Ovary (tissue), 3 donors: ENCODE measurements around the gene THOC7.

Experiments used
- EP300 ChIP-seq: sonication (generic); formaldehyde crosslinking; IDR thresholded peaks from one replicate; pipeline ENCODE4 v1.6.1; 2017; ENCODE audit warnings: antibody characterized with exemption
- POLR2A ChIP-seq: fragments of 450-650 bp; IDR thresholded peaks from one replicate; pipeline ENCODE4 v1.6.1; 2017; ENCODE audit warnings: antibody characterized with exemption, mild to moderate bottlenecking, moderate library complexity
- TF ChIP-seq, protein P1 (sequence below), 3 donors: fragments of 450-650 bp in 2 of 3; fragments of 200-600 bp in 1 of 3; IDR thresholded peaks; one replicate each; pipeline versions ENCODE4 v1.5.1 to v1.8.0; 2016 to 2022; ENCODE audit warnings: antibody characterized with exemption in 3 of 3, mild to moderate bottlenecking in 1 of 3
- donor health status: DM: no; HTN: no; CAD: no.

DNA sequence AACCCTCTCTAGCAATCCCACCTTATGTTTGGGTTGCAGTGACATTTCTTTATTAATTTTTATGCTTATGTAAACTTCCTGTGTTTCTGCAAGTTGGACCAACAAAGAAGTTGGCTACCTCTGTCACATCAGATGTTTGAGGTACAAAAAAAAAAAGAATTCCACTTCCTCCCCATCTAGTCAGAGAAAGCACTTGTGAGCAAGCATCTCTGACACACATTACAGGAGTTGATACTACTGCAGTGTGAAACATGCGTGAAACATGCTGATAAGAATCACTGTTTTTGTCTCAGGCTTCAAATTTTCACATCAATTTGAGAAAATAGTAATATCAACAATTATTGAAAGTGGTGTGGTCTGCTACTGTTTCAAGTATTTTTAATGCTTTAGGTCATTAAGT lies 47.3 kb upstream of the THOC7 start:
- TF ChIP-seq, protein P1, sequence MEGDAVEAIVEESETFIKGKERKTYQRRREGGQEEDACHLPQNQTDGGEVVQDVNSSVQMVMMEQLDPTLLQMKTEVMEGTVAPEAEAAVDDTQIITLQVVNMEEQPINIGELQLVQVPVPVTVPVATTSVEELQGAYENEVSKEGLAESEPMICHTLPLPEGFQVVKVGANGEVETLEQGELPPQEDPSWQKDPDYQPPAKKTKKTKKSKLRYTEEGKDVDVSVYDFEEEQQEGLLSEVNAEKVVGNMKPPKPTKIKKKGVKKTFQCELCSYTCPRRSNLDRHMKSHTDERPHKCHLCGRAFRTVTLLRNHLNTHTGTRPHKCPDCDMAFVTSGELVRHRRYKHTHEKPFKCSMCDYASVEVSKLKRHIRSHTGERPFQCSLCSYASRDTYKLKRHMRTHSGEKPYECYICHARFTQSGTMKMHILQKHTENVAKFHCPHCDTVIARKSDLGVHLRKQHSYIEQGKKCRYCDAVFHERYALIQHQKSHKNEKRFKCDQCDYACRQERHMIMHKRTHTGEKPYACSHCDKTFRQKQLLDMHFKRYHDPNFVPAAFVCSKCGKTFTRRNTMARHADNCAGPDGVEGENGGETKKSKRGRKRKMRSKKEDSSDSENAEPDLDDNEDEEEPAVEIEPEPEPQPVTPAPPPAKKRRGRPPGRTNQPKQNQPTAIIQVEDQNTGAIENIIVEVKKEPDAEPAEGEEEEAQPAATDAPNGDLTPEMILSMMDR (IDR thresholded peaks at IDR 0.05) = no peak
- TF ChIP-seq POLR2A (no peak), EP300 (no peak)
